ENCODE data around the gene PPBP. TPM values are rescaled to one million over a fixed set of nuclear protein-coding genes. Genes with fewer than 3 reads are reported as not detected.
A peak's percentile ranks its signal among the peaks of the same experiment; 100 is the strongest.

The PPBP gene
- total and polyA plus RNA-seq, 9 of the 15 experiments (the other 6 are each of a cell fraction or from before 2014, with no cell fraction given) = 0.17 to 0.55 (median 0.29) TPM; not detected in 4

- TF ChIP-seq ZC3H8 (IDR thresholded peaks at IDR 0.05) (no peak), MYNN (IDR thresholded peaks at IDR 0.05) (no peak), MYNN (CRISPR knock-in tag; IDR thresholded peaks at IDR 0.05) (no peak), TFAP4 (CRISPR knock-in tag; IDR thresholded peaks at IDR 0.05; ENCODE audit: borderline replicate concordance) (no peak), ZNF586 (CRISPR knock-in tag; conservative IDR thresholded peaks at IDR 0.05) (no peak), ZFP30 (CRISPR knock-in tag; IDR thresholded peaks at IDR 0.05; ENCODE audit: borderline replicate concordance) (no peak), HOXB6 (CRISPR knock-in tag; IDR thresholded peaks at IDR 0.05; ENCODE audit: borderline replicate concordance) (no peak)
Measured at GRCh38 chr4:73989031-73989430, 1.0 kb upstream of the PPBP start (continued).

GRCh38 chr4:73985528-73985852, 2.5 kb downstream of the PPBP start:
- H3K4me2 ChIP-seq (ENCODE audit: insufficient read depth, low read length) = no peak overlapping the region
- no peak overlapping the region for H3K9ac ChIP-seq (ENCODE audit: insufficient read depth in 1 of 2, low read depth in 2 of 2, low read length in 2 of 2)
- no peaks in the 10 kb centered on the region for H3K9me3 ChIP-seq (replicated peaks; ENCODE audit: control insufficient read depth, insufficient read depth, low read depth, low read length)
- DNase-seq (ENCODE audit: extremely low read depth in 1 of 4, low spot score in 3 of 4) (no peak), ATAC-seq (no peak), FAIRE-seq (no peak)
- WGBS (ENCODE audit: insufficient coverage, low coverage, missing lambda C conversion rate) = 38% methylated on average over 1 of the region's 1 CpG
- H3K27me3 ChIP-seq (ENCODE audit: control insufficient read depth in 2 of 2, insufficient read depth in 2 of 2, low read length in 2 of 2) = no peaks in the 10 kb centered on the region
- no peak overlapping the region for H3K4me3 ChIP-seq
- no peaks in the 10 kb centered on the region for H3K36me3 ChIP-seq (ENCODE audit: control insufficient read depth, insufficient read depth, low read length)
- BruUV-seq (replicated peaks) = no TSS peak
- H4K20me1 ChIP-seq (replicated peaks; ENCODE audit: control insufficient read depth, insufficient read depth, low read length) = no peaks in the 10 kb centered on the region
- no peaks in the 10 kb centered on the region for H3K9me1 ChIP-seq (ENCODE audit: control insufficient read depth, insufficient read depth, low read length)
- no peaks in the 10 kb centered on the region for H3K79me2 ChIP-seq (ENCODE audit: control insufficient read depth, insufficient read depth, low read length)
- H3K4me1 ChIP-seq (replicated peaks in 1 of 2; ENCODE audit: control insufficient read depth in 2 of 2, insufficient read depth in 2 of 2, low read length in 2 of 2) = peaks cover 5 to 9% of the 10 kb centered on the region in 2 experiments; a peak in 3 of 5 replicates
- no peak overlapping the region for H3K27ac ChIP-seq (ENCODE audit: extremely low read depth, low read depth, low read length)
- ChIA-PET CTCF (ENCODE audit: low intra/inter-chr PET ratio) (interaction anchor here (0.6 kb wide), 1 partner anchor 35 kb away, joined by 4 read pairs; no protein-coding TSS in a partner anchor), POLR2A (no interaction called here)
- 0 out of 2 replicates have a peak overlapping the region, but pooled peaks have one; percentile 7 for H2AFZ ChIP-seq (ENCODE audit: low read depth, low read length)
- in situ Hi-C loops (cut with MboI) (no loop called here), intact Hi-C loops (cut with micrococcal nuclease) (no loop called here)
- no peak for TF ChIP-seq E2F1 (CRISPR knock-in tag; IDR thresholded peaks at IDR 0.05)
- TF ChIP-seq ZNF77 (CRISPR knock-in tag; IDR thresholded peaks at IDR 0.05) = no peak
- TF ChIP-seq TAL1 (IDR thresholded peaks at IDR 0.05) = no peak
- TF ChIP-seq BRF1 (IDR thresholded peaks at IDR 0.05; ENCODE audit: borderline replicate concordance, extremely low read depth, insufficient read length) = no peak
- no peak for TF ChIP-seq SMAD1 (IDR thresholded peaks at IDR 0.05; ENCODE audit: low read depth, low read length, partially characterized antibody)
- no peak for TF ChIP-seq FOXP4 (CRISPR knock-in tag; IDR thresholded peaks at IDR 0.05; ENCODE audit: borderline replicate concordance)
- no peak for TF ChIP-seq PHB2 (IDR thresholded peaks at IDR 0.05; ENCODE audit: low read depth)
- no peak for TF ChIP-seq ZNF764 (CRISPR knock-in tag; IDR thresholded peaks at IDR 0.05; ENCODE audit: low read depth)
- no peak for TF ChIP-seq ZBTB7A (IDR thresholded peaks at IDR 0.05; ENCODE audit: borderline replicate concordance, control insufficient read depth, low read depth, low read length)
- TF ChIP-seq ZC3H4 (CRISPR knock-in tag; IDR thresholded peaks at IDR 0.05; ENCODE audit: borderline replicate concordance) = no peak

Data from K562 (cell line).